HG02678 (cell line): Measurements from ENCODE around the gene LZTS2.

Source experiments
- ATAC-seq: cut with Tn5 transposase; IDR thresholded peaks from one replicate; pipeline ENCODE4 v1.9.1; 2021; ENCODE audit warnings: mild to moderate bottlenecking, moderate library complexity; ENCODE audit not compliant: unreplicated experiment

Gene LZTS2

DNA sequence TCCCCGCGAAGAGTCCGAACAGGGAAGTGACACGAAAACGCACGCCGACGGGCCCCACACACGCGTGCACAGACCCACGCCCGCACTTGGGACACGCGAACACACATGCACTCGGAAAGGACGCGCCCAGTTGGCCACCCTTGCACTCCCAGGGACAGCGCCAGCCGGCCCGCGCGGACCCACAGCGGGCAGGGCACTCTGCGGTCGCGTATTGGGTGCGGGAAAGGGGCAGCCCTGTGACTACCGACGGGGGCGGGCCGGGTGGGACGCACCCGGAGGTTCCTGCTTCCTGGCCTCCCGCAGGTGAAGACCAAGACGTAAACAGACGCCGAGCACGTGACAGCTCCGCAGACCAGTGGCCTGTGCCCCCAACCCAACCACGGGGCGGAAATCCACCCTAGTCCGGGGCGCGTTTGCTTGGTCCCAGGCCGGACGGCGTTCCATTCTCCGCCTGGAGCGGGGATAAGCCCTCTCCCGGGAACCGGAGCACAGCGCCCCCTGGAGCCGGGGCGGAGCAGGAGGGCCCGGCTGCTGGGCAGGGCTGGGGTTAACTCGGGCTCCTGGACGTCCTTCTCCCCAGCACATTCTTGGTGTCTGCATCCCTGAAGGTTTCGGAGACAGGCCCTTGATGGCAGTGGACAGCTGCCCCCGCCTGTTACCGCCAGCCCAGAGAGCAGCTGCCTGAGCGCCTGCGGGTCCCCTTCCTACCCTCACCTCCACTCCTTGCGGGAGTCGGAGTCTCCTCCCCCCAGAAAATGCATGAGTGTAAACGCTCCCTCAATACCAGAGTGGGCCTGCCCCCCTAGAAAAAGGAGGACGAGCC lies 2.0 kb upstream of the LZTS2 start:
- ATAC-seq = peak; percentile 38

DNA sequence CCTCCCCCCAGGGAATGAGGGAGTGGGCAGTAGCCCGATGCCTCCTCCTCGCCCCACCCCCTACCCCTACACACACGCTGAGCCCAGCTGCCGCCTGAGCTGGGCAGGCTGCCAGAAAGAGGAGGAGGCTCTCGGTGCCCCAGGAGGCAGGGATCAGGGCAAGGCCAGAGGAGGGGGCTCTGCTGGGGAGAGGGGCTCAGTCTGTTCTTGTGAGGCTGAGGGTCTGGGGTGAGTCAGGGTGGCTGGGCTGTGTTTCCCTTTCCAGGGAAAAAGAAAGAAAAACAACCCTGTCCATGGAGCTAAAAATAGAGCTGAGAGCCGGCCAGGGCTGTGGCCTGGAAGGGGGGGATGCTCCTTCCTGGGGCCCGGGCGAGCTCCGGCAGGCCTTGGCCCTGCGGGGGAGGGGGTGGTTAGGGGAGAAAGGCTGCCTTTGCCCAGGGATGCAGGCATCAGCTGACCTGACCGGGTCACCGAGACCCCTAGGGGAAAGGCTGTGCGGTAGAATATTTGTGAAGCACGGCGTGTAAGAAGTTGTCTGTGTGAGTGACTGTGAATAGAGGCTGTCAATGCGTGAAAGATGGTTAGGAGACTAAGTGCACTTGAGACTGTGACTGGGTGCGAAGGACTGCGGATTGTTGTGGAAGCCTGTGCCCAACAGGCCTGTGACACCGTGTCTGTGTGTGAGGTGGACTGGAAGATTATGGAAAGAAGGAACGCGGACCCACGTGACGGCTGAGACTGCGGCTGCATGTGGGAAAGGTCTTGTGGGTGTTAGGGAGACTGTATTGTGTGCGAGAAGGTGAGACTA lies 1.2 kb upstream of the LZTS2 start:
- peak; percentile 28 for ATAC-seq

- ATAC-seq = peak; percentile 44
Measured at GRCh38 chr10:100998991-100999741, 442 bp upstream of the LZTS2 start.

DNA sequence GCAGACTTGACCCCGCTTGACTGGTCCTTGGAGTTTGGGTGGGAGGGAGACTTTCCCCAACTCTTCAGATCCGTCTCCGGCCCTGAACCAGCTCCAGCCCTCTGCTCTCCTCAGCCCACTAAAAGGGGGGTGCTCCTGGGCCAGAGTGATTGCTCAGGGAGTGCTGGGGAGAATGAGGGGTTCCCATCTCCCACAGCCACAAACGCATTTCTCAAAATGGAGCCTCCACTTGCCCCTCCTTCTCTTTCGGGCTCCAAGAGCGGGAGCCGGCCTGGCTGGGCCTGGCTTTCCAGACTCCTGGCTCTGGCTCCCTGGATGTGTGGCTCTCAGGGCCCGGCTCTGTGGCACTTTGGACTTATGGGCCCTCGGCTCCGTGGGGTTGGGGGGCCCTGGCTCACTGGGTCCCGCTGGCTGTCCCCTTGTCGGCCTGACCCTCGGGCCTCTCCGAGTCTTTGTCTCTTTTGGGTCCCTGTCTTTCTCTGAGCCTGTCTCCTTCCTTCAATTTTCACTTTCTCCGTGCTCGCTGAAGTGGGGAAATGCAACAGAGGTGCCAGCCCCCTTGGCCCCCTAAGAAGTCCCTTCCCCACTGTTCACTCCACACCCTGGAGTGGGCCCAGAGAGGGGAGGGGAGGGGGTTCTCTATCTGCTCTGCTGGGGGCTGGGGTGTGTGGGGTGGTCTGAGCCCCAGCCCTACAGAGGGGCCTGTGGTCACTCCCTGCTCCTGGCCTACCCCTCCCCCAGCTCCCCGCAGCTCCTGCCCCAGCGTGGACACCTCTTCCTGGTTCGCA lies 713 bp downstream of the LZTS2 start:
- ATAC-seq = no peak

- no peak for ATAC-seq
Measured at GRCh38 chr10:101000915-101001658, 1.5 kb downstream of the LZTS2 start.

- no peak for ATAC-seq
Measured at GRCh38 chr10:101001659-101002035, 2.0 kb downstream of the LZTS2 start.

DNA sequence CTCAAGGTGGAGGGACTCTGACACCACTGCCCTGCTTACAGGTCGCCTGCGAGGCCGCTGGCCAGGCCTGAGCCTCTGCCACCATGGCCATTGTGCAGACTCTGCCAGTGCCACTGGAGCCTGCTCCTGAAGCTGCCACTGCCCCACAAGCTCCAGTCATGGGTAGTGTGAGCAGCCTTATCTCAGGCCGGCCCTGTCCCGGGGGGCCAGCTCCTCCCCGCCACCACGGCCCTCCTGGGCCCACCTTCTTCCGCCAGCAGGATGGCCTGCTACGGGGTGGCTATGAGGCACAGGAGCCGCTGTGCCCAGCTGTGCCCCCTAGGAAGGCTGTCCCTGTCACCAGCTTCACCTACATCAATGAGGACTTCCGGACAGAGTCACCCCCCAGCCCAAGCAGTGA lies 2.8 kb downstream of the LZTS2 start:
- ATAC-seq = no peak

DNA sequence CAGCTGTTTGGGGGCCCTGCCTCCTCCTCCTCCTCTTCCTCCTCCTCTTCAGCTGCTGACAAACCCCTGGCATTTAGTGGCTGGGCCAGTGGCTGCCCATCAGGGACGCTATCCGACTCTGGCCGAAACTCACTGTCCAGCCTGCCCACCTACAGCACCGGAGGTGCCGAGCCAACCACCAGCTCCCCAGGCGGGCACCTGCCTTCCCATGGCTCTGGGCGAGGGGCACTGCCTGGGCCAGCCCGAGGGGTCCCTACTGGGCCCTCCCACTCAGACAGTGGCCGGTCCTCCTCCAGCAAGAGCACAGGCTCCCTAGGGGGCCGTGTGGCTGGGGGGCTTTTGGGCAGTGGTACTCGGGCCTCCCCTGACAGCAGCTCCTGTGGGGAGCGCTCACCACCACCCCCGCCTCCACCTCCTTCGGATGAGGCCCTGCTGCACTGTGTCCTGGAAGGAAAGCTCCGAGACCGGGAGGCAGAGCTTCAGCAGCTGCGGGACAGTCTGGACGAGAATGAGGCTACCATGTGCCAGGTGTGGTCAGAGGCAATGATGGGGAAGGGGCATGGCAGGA lies 4.1 kb downstream of the LZTS2 start:
- no peak for ATAC-seq

DNA sequence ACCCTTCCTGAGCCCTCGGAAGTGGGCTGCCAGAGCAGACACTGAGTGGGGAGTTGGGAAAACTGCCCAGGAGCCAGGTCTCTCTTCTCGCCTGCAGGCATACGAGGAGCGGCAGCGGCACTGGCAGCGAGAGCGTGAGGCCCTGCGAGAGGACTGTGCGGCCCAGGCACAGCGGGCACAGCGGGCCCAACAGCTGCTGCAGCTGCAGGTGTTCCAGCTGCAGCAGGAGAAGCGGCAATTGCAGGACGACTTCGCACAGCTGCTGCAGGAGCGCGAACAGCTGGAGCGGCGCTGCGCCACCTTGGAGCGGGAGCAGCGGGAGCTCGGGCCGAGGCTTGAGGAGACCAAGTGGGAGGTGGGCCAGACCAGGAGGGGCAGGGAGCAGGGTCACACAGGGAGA lies 5.8 kb downstream of the LZTS2 start:
- no peak for ATAC-seq

GRCh38 chr10:101005869-101006567 lies 6.4 kb downstream of the LZTS2 start:
- ATAC-seq = no peak

GRCh38 chr10:101006593-101007098 lies 7.0 kb downstream of the LZTS2 start:
- no peak for ATAC-seq

GRCh38 chr10:101007099-101007711 lies 7.6 kb downstream of the LZTS2 start:
- no peak for ATAC-seq

DNA sequence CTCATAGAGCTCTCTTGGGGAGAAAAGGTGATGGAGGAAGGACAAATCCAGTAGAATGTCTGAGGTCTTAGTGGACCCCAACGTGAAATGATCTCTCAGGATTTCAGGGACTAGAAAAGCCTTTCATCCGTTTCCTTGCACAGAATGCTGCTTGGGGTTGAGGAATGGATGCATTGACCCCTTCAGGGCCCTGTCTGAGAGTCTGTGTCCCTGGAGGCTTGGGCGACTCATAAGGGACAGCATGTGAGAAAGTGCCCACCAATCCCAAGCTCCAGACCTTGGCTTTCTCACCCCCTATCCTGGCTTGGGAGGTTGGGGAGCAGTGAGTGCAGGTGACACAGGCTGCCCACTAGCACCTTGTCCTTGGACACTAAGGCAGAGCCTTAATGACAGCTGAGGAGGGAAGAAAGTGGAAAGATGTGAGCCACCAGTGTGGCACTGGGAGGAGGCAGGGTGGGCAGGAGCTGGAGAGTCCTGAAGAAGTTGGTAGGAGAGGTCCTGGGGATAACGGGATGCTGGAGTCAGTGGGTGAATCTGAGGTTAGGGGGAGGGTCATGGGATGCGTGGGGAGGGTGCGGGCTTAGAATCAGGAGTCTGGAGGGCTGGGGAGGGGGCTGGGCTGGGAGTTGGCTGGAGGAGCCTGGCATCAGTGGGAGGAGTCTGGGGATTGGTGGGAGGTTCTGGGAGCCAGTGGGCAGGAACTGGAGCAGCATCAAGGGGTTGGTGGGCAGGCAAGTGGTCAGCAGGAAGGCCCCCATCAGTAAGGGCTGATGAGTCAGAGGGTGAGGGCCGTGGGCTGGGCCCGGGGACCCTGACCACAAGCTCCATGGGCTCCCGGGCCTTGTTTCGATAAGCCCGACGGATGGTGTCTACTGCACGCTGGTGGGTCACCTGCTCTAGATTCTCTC lies 8.6 kb downstream of the LZTS2 start:
- ATAC-seq = no peak

- no peak for ATAC-seq
Measured at GRCh38 chr10:101008823-101009423, 9.3 kb downstream of the LZTS2 start.

DNA sequence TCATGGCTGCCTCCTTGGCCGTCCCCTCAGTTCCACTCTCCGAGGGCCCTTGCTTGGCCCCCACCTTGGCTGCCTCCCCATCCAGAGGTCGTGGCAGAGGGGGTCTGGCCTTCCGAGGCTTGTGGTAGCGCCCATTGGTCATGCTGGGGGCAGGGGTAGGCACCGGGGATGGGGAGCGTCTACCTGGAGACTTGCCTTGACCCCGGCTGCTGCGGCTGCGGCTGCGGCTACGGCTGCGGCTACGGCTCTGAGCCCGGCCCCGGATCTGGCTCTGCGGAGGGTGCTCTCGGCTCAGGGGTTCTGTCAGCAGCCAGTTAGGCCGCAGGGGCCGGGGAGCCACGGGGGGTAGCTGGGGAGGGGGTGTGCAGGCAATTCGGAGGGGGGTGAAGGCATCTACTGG lies 10.7 kb downstream of the LZTS2 start:
- no peak for ATAC-seq

- no peak for ATAC-seq
Measured at GRCh38 chr10:101011517-101012423, 12.2 kb downstream of the LZTS2 start.
